T-helper 2 cell treated with Interferon-gamma antibody and Interleukin-4, amounts not matched to agents 5 μg/mL and 100 μg/mL, for 36 hours (primary cell): Measurements from ENCODE around the gene LPIN1.

Source experiments
- DNase-seq: peaks from one replicate; pipeline ENCODE4 v3.0.0; 2021; ENCODE audit warnings: low spot score
- H3K27ac Mint-ChIP-seq: one replicate; pipeline ENCODE4 v1.8.0; 2021; ENCODE audit warnings: mild to moderate bottlenecking, mixed read lengths
- H3K27me3 Mint-ChIP-seq: one replicate; pipeline ENCODE4 v1.8.0; 2021; ENCODE audit warnings: low read depth, mixed read lengths
- H3K36me3 Mint-ChIP-seq: one replicate; pipeline ENCODE4 v1.8.0; 2021; ENCODE audit warnings: low read depth, mixed read lengths
- H3K4me1 Mint-ChIP-seq: one replicate; pipeline ENCODE4 v1.8.0; 2021; ENCODE audit warnings: low read depth, mixed read lengths
- H3K4me3 Mint-ChIP-seq: one replicate; pipeline ENCODE4 v1.8.0; 2022; ENCODE audit warnings: mild to moderate bottlenecking, moderate library complexity, mixed read lengths
- H3K9me3 Mint-ChIP-seq: one replicate; pipeline ENCODE4 v1.8.0; 2021; ENCODE audit warnings: mixed read lengths

LPIN1 gene

DNA sequence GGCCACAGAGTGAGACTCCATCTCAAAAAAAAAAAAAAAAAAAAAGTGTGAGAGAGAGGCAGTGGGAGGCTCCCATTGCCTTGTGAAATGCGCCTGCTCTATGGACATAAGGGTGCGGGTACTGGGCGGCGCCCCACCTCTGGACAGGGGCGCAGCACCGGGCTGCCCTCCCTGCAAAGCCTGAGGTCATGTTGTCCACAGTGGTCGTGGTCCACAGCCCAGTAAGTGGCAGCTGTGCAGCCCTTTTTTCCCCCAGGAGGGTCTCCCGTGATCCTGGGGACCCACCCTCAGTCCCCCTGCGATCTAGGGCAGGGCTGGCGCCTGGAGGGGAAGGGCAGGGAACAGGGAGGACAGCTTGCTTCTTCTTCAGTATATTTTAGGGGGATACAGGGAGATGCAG is 37.8 kb downstream of the LPIN1 start:
- H3K27ac Mint-ChIP-seq = no peak overlapping the region
- H3K4me3 Mint-ChIP-seq = no peak overlapping the region
- H3K36me3 Mint-ChIP-seq = peaks cover 79% of the 10 kb centered on the region
- DNase-seq = no peak
- no peaks in the 10 kb centered on the region for H3K9me3 Mint-ChIP-seq
- peaks cover 9% of the 10 kb centered on the region for H3K4me1 Mint-ChIP-seq
- H3K27me3 Mint-ChIP-seq = no peaks in the 10 kb centered on the region

DNA sequence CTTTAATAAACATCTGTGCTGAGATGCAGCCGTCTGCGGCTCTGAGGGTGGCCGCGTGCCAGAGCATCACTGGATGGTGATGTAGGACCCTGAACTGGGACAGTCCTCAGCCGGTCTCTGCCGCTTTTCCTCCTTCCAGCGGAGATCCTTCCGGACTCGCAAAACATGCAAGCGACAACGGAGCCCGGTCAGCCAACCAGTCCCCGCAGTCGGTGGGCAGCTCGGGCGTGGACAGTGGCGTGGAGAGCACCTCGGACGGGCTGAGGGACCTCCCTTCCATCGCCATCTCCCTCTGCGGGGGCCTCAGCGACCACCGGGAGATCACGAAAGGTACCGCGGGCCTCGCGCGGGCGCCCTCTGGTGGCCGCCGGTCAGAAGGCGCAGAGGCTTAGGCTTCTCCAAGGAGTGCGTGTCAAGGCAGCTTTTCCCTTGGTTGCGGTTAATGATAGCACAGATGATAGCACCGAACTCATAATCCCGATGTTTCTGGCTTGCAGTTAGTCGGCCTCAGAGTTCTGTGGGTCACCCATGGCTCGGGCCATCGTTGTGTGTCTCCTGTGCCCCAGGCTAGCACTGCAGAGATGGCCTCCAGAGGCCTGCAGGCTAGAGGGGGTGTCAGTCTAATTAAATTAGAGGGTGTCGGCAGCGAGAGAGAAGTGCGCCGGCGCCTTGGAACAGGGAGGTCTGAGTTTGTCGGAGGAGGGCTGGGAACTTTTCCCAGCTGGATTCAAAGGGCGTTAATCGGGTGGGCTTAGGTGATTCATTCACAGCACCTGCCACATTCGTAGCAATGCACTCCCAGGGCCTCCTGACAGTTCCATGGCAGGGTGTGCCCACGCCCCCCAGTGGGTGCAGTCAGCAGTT is 38.5 kb downstream of the LPIN1 start:
- Mint-ChIP-seq H3K27me3 (no peaks in the 10 kb centered on the region), H3K36me3 (peaks cover 80% of the 10 kb centered on the region), H3K27ac (no peak overlapping the region), H3K4me3 (no peak overlapping the region), H3K4me1 (peaks cover 7% of the 10 kb centered on the region), H3K9me3 (no peaks in the 10 kb centered on the region)
- DNase-seq = peak; percentile 32

DNA sequence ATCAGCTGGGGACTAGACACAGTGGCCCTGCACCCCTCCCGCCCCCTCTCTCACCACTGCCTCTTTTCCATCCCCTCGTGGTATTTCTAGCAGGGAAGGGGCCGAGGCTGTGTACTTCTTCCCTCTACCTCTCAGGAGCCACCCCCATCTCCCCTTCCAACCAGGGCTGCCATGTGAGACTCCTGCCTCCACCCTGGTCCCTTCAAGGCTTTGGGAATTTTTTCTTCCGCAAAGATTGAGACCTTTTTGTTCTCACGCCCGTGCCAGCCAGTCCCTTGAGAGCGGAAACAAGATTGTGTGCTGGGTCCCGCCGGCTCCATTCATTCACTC is 39.1 kb downstream of the LPIN1 start:
- Mint-ChIP-seq H3K27ac (peak overlapping the region; percentile 26), H3K27me3 (no peaks in the 10 kb centered on the region), H3K4me3 (no peak overlapping the region), H3K36me3 (peaks cover 79% of the 10 kb centered on the region), H3K4me1 (peaks cover 7% of the 10 kb centered on the region), H3K9me3 (no peaks in the 10 kb centered on the region)
- no peak for DNase-seq

DNA sequence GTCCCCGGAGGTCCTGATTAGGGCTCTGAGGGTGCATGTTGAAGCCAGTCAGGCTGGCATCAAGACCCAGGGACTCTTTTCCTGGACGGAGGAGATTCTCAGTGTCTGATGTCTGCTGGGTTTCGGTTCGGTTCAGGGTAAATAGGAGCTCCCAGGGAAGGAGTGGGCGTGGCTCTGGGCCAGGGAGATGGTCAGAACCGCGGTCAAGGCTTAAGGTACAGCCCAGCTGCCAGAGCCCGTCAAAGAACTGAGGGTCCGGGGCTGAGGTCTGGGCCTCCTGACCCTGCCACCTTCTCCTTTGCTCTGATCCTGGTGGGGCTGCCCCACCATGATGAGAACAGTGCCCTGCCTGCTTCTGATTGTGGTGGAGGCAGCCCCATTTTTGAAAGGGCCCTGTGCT is 39.8 kb downstream of the LPIN1 start:
- H3K27ac Mint-ChIP-seq = no peak overlapping the region
- H3K4me1 Mint-ChIP-seq = peaks cover 8% of the 10 kb centered on the region
- H3K36me3 Mint-ChIP-seq = peaks cover 81% of the 10 kb centered on the region
- no peak for DNase-seq
- H3K4me3 Mint-ChIP-seq = no peak overlapping the region
- no peaks in the 10 kb centered on the region for H3K27me3 Mint-ChIP-seq
- no peaks in the 10 kb centered on the region for H3K9me3 Mint-ChIP-seq

DNA sequence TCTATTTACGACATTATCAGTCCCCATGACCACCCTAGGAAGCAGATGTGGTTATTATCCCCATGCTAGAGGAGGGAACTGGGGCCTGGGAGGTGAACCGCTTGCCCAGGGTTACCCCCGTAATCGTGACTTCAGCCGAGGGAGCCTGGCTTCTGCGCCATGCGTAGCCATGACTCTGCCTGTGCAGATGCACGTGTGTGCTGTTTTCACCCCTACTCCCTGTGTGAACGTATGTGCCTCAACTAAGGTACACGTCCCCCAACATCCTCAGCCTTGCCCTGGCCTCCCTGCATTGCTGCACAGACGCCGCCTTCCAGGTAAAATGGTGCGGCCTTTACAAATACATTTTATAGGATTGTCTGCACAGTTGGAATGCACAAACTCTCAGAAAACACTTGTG is 40.2 kb downstream of the LPIN1 start:
- peaks cover 7% of the 10 kb centered on the region for H3K4me1 Mint-ChIP-seq
- peaks cover 80% of the 10 kb centered on the region for H3K36me3 Mint-ChIP-seq
- H3K27me3 Mint-ChIP-seq = no peaks in the 10 kb centered on the region
- no peak overlapping the region for H3K27ac Mint-ChIP-seq
- H3K4me3 Mint-ChIP-seq = no peak overlapping the region
- H3K9me3 Mint-ChIP-seq = no peaks in the 10 kb centered on the region
- DNase-seq = no peak

DNA sequence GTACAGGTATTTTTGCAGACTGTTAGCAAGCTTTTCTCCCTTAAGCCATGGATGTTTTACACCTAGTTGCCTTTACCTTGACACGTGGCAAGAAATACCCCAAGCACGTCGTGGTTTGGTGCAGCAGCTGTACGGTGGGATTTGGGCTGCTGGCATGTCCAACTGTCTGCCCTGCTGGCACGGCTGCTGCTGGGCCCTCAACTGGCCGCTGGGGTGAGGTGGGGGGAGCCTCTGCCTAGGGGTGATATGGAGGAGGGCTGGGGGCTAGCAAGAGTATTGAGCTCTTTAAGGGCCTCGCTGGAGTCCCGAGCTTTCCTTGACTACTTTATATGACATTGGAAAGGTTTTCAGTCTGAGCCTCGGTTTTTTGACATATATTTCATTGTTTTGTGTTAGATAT is 41.6 kb downstream of the LPIN1 start:
- Mint-ChIP-seq H3K4me1 (peaks cover 7% of the 10 kb centered on the region), H3K27ac (no peak overlapping the region), H3K9me3 (no peaks in the 10 kb centered on the region), H3K27me3 (no peaks in the 10 kb centered on the region), H3K4me3 (no peak overlapping the region), H3K36me3 (peaks cover 79% of the 10 kb centered on the region)
- no peak for DNase-seq

DNA sequence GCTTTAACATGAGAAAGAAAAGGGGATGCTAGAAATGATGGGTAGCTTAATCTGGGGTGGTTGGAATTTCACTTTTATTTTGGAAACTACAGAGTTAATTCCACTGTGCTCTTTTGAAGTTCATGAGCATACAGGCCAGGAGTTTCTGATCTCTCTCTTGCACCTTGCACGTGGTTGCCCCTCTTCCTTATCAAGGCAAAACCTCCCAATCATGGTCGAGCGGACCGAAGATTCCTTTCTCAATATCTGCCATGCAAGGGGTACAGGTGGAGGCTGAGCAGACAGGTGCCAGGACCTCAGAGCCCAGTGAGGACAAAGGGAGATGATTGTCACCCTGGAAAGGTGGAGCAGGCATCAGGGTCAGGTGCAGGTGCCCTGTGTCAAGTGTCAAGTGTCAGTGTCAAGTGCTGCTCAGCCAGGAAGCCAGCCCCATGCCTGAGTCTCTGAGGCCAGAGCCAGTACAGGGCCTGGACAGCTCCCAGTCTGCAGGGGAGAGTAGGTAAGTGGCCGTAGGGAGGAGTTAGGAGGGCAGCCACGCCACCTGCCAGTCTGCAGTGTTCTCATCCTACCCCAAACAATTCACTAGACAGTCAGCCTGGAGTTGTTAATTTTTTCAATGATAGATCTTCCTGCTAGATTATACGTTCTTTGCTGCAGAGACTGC is 42.2 kb downstream of the LPIN1 start:
- DNase-seq = no peak
- no peak overlapping the region for H3K27ac Mint-ChIP-seq
- peaks cover 81% of the 10 kb centered on the region for H3K36me3 Mint-ChIP-seq
- H3K4me1 Mint-ChIP-seq = peaks cover 7% of the 10 kb centered on the region
- no peak overlapping the region for H3K4me3 Mint-ChIP-seq
- H3K9me3 Mint-ChIP-seq = no peaks in the 10 kb centered on the region
- no peaks in the 10 kb centered on the region for H3K27me3 Mint-ChIP-seq

DNA sequence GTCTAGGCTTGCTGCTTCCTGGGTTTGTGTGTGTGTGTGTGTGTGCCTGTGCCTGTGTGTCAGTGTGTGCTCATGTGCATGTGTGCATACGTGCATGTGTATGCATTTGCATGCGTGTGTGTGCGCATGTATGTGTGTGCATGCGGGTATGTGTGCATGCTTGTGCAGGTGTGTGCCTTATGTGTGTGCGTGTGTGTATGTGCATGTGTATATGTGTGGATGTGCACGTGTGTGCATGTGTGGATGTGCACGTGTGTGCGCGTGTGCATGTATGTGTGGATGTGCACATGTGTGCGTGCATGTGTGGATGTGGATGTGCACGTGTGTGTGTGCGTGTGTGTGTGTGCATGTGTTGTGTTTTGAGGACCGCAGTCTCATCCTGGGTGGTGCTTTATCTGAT is 42.8 kb downstream of the LPIN1 start:
- Mint-ChIP-seq H3K36me3 (peaks cover 81% of the 10 kb centered on the region), H3K9me3 (no peaks in the 10 kb centered on the region), H3K4me1 (peaks cover 7% of the 10 kb centered on the region), H3K27ac (no peak overlapping the region), H3K27me3 (no peaks in the 10 kb centered on the region), H3K4me3 (no peak overlapping the region)
- DNase-seq = no peak

DNA sequence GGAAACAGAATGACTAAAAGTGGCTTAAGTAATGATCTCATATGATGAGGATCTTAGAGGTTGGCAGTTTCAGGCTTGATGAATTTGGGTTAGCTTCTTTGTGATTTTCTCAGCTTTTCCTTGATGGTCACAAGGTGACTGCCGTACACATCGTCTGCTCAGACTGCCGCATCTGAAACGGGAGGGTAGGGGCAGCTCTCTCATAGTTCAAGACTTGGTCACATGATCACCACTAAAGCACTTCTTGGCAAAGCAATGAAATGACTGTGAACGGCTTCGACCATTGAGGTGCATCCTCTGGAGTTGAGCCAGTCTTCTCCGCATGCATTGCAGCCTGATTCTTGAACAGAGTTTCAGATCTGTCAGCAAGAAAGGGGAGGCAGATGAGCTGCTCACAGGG is 43.8 kb downstream of the LPIN1 start:
- no peak overlapping the region for H3K27ac Mint-ChIP-seq
- no peak for DNase-seq
- H3K9me3 Mint-ChIP-seq = no peaks in the 10 kb centered on the region
- H3K36me3 Mint-ChIP-seq = peaks cover 76% of the 10 kb centered on the region
- H3K4me3 Mint-ChIP-seq = no peak overlapping the region
- peaks cover 7% of the 10 kb centered on the region for H3K4me1 Mint-ChIP-seq
- H3K27me3 Mint-ChIP-seq = no peaks in the 10 kb centered on the region

DNA sequence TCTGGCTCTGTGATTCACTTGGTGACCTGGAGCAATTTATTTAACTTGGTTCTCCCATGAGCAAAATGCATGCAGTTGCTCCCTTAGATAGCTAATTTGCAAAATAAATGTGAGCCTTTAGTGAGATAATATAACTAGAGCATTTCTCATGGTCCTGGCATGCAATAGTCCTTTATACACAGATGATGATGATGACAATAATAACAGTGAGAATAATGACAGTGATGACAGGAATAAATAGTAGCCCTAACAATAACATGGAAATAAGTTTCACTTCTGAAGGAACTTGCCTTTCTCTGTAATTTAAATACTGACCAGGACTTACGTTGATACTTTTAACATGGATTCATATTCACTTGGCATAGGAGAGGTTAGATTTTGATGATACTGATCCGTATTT is 49.2 kb downstream of the LPIN1 start:
- no peak overlapping the region for H3K27ac Mint-ChIP-seq
- peaks cover 71% of the 10 kb centered on the region for H3K36me3 Mint-ChIP-seq
- no peak overlapping the region for H3K4me3 Mint-ChIP-seq
- DNase-seq = no peak
- H3K4me1 Mint-ChIP-seq = peaks cover 8% of the 10 kb centered on the region
- no peaks in the 10 kb centered on the region for H3K9me3 Mint-ChIP-seq
- H3K27me3 Mint-ChIP-seq = no peaks in the 10 kb centered on the region

DNA sequence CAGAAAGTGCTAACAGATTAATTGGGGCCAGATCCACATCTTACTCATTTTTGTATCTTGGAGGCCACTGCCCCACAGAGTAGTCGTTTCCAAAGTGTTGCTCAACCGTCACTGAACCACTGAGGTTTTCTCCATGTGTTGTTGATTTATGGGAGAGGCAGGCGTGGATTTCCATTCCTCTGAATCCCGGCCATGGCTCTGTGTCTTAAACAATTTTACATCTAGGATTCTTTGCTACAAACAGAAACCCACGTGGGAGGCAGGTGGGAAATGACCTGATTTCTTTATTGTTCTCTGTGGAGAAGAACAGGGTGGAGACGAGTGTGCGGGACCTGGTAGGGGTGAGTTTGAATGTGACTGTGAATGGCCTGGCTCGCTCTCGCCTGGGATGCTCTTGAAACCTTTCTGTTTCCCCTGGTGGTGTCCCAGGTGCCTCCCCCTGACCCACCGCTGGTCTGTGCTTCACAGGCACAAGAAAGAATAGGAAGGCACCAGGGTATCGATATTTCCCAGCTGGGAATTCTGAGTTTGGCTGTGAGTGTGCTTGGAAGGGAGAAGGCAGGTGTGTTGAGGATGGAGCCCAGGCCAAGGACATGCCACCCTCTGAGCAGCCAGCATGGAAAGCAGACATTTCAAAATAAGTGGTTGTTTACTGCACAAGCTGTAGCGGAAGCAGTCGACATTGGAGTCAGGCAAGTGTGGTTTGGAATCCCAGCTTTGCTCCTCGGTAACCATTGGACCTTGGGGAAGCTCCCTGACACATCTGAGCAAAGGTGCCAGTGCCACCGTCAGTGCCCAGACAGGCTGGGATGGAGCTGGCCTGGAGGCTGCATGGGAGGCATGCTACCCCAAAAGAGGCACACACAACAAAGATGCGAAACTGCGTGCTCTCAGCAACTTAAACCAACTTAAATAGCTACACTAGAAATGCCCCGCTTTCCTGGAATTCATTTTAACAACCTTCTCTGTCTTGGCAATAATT is 50.0 kb downstream of the LPIN1 start:
- peaks cover 10% of the 10 kb centered on the region for H3K4me1 Mint-ChIP-seq
- no peak overlapping the region for H3K4me3 Mint-ChIP-seq
- H3K27ac Mint-ChIP-seq = no peak overlapping the region
- peaks cover 68% of the 10 kb centered on the region for H3K36me3 Mint-ChIP-seq
- no peak for DNase-seq
- H3K27me3 Mint-ChIP-seq = no peaks in the 10 kb centered on the region
- no peaks in the 10 kb centered on the region for H3K9me3 Mint-ChIP-seq

DNA sequence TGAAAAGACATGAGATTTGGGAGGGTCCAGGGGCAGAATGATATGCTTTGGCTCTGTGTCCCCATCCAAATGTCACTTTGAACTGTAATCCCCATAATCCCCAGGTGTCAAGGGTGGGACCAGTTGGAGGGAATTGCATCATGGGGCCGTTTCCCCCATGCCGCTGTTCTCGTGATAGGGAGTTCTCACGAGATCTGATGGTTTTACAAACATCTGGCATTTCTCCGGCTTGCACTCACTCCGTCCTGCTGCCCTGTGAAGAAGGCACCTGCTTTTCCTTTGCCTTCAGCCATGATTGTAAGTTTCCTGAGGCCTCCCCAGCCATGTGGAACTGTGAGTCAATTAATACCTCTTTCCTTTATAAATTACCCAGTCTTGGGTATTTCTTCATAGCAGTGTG is 51.4 kb downstream of the LPIN1 start:
- Mint-ChIP-seq H3K27me3 (no peaks in the 10 kb centered on the region), H3K36me3 (peaks cover 59% of the 10 kb centered on the region), H3K4me1 (peaks cover 10% of the 10 kb centered on the region), H3K9me3 (no peaks in the 10 kb centered on the region), H3K27ac (no peak overlapping the region), H3K4me3 (no peak overlapping the region)
- DNase-seq = no peak

DNA sequence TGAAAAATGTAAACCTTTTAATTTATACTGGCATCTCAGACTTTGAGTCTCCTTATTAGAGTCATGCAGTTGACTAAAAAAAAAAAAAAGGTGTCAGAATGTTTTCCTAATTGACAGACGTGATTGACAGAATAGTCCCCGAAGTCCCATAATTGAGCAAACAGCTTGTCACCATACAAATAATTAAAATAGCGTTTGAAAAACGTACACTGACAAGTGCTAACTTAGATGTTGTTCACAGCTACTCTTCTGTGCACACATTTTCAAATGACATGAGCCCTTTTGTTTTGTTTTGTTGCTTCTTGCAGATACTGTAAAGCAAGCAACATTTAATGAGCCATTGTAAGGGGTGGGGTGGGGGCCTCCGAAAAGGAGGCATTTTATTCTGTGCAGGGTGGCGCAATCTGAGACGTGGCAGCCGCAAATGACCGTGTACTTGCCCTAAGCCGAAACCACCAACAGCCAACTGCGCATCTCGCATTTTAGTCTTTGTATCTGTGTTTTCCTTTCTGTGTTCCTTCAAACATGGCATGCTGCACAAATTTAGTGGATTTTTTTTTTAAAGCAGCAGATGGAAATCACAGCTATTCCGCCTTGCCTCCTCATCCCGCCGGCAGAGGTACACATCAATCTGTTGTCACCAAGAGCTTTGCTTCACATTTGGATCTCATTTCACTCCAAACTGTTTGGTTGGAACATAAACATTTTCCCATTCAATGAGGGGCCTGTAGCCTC is 52.4 kb downstream of the LPIN1 start:
- Mint-ChIP-seq H3K36me3 (peaks cover 55% of the 10 kb centered on the region), H3K27ac (no peak overlapping the region), H3K4me3 (no peak overlapping the region), H3K27me3 (no peaks in the 10 kb centered on the region), H3K9me3 (no peaks in the 10 kb centered on the region), H3K4me1 (peaks cover 10% of the 10 kb centered on the region)
- no peak for DNase-seq
